ENCODE data around the gene LDAF1.
"Not testable (repeated sequence)": the region's sequence is repeated elsewhere in the genome, so short reads cannot be mapped to it uniquely, and the experiment has no call there.

Gene LDAF1

DNA sequence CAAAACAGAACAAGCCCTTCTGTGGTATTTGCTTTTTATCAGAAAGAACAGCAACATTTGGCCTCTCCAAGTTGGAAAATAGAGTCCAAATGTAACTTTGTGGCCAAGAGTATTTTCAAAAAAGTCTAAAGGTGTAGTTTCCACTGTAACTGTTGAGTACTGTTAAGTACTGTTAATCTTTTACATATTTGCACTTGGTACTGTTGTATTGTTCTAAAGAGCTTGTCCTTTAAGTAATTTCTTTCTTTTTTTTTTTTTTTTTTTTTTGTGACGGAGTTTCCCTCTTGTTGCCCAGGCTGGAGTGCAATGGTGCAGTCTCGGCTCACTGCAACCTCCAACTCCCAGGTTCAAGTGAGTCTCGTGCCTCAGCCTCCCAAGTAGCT, 21.5 kb downstream of the LDAF1 start:
- no peak overlapping the region for H3K27ac ChIP-seq (ENCODE audit: low read depth, low read length, severe bottlenecking)
- H3K4me1 ChIP-seq (ENCODE audit: control insufficient read depth, insufficient read depth, low read length, poor library complexity, severe bottlenecking), result no peaks in the 10 kb centered on the region
- peaks cover 69% of the 10 kb centered on the region for H3K36me3 ChIP-seq (ENCODE audit: control insufficient read depth, insufficient read depth, low read length)
- no peak overlapping the region for H3K4me3 ChIP-seq (ENCODE audit: extremely low read depth, insufficient read depth, low read length, poor library complexity, severe bottlenecking)
- WGBS, 2 experiments (ENCODE audit: insufficient coverage in 2 of 2), result 80 to 97% methylated on average over 1 to 3 of the region's 3 CpGs
- H3K9me3 ChIP-seq (ENCODE audit: control insufficient read depth, low read length), result peaks cover 18% of the 10 kb centered on the region

DNA sequence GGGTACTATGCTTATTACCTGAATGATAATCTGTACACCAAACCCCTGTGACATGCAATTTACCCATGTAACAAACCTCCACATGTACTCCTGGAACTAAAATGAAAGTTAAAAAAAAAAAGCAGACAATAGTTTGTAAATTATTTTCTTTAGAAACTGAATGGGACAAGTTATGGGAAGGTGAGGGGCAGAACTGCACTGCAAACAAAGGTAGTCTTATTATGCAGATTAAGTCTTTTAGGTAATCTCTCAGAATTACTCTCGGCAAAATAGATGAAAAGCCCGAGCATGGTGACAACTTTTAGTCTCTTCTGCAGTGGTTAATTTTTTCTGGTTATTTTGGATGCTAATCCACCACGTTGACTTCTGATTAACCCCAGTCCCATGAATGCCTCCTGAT, 25.5 kb downstream of the LDAF1 start:
- H3K27ac ChIP-seq (ENCODE audit: low read depth, low read length, severe bottlenecking), result no peak overlapping the region
- H3K4me1 ChIP-seq (ENCODE audit: control insufficient read depth, insufficient read depth, low read length, poor library complexity, severe bottlenecking), result peaks cover 13% of the 10 kb centered on the region
- WGBS, 2 experiments (ENCODE audit: insufficient coverage in 2 of 2), result 94 to 100% methylated on average over 1 to 3 of the region's 3 CpGs
- H3K36me3 ChIP-seq (ENCODE audit: control insufficient read depth, insufficient read depth, low read length), result peaks cover 34% of the 10 kb centered on the region
- no peak overlapping the region for H3K4me3 ChIP-seq (ENCODE audit: extremely low read depth, insufficient read depth, low read length, poor library complexity, severe bottlenecking)
- peaks cover 18% of the 10 kb centered on the region for H3K9me3 ChIP-seq (ENCODE audit: control insufficient read depth, low read length)

DNA sequence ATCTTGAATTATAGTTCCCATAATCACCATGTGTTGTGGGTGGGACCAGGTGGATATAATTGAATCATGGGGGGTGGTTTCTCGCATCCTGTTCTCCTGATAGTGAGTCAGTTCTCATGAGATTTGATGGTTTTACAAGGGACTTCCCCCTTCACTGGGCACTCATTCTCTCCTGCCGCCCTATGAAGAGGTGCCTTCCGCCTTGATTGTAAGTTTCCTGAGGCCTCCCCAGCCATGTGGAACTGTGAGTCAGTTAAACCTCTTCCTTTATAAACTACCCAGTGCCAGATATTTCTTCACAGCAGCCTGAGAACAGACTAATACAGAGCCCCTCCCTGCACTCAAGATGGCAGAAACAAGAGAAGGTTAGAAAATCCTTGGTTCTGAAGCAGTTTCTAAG, 26.4 kb downstream of the LDAF1 start:
- no peak overlapping the region for H3K4me3 ChIP-seq (ENCODE audit: extremely low read depth, insufficient read depth, low read length, poor library complexity, severe bottlenecking)

DNA sequence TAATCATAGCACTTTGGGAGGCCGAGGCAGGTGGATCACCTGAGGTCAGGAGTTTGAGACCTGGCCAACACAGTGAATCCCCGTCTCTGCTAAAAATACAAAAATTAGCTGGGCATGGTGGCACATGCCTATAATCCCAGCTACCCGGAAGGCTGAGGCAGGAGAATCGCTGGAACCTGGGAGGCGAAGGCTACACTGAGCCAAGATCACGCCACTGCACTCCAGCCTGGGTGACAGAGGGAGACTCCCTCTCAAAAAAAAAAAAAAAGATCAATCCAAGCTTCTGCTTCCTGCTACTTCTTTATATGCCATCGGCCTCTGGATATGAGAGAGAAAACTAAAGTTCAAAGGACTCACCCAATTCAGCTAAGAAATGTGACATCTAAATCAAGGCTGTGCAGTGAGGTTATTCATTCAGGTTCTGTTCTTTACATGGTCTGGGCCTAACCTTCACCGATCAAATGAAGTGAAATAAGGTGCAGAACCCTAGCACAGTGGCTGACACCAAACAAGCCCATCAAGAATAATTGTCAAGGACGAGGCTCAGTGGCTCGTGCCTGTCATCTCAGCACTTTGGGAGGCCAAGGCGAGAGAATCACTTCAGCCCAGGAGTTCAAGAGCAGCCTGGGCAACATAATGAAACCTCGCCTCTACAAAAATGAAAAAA, 27.3 kb downstream of the LDAF1 start:
- Histone ChIP-seq H3K4me3 (ENCODE audit: extremely low read depth, insufficient read depth, low read length, poor library complexity, severe bottlenecking) (no peak overlapping the region), H3K4me1 (ENCODE audit: control insufficient read depth, insufficient read depth, low read length, poor library complexity, severe bottlenecking) (peaks cover 13% of the 10 kb centered on the region), H3K36me3 (ENCODE audit: control insufficient read depth, insufficient read depth, low read length) (peaks cover 17% of the 10 kb centered on the region), H3K9me3 (ENCODE audit: control insufficient read depth, low read length) (peaks cover 18% of the 10 kb centered on the region), H3K27ac (ENCODE audit: low read depth, low read length, severe bottlenecking) (no peak overlapping the region)
- 86 to 93% methylated on average over 8 to 10 of the region's 12 CpGs for WGBS, 2 experiments (ENCODE audit: insufficient coverage in 2 of 2)

More for the DNA sequence above, 26.4 kb downstream of the LDAF1 start:
- Histone ChIP-seq H3K9me3 (ENCODE audit: control insufficient read depth, low read length) (peaks cover 18% of the 10 kb centered on the region), H3K4me1 (ENCODE audit: control insufficient read depth, insufficient read depth, low read length, poor library complexity, severe bottlenecking) (peaks cover 13% of the 10 kb centered on the region), H3K27ac (ENCODE audit: low read depth, low read length, severe bottlenecking) (no peak overlapping the region), H3K36me3 (ENCODE audit: control insufficient read depth, insufficient read depth, low read length) (peaks cover 26% of the 10 kb centered on the region)
- WGBS, 2 experiments (ENCODE audit: insufficient coverage in 2 of 2), result 95 to 100% methylated on average over 2 of the region's 3 CpGs

DNA sequence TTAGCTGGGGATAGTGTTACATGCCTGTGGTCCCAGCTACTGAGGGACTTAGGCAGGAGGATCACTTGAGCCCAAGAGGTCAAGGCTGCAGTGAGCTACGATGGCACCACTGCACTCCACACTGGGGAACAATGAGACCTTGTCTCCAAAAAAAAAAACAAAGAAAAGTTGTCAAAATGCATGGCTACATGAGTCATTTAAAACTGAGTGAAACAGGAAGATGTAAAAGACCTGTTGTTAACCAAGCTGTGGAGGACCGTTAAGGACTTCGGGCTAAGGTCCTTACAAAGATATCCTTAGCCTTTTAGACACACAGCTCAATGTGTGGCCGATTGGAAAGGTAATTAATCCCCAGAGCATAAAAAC, 27.8 kb downstream of the LDAF1 start:
- H3K27ac ChIP-seq (ENCODE audit: low read depth, low read length, severe bottlenecking), result no peak overlapping the region
- WGBS, 2 experiments (ENCODE audit: insufficient coverage in 2 of 2), result 45 to 58% methylated on average over 2 to 3 of the region's 4 CpGs
- peaks cover 13% of the 10 kb centered on the region for H3K9me3 ChIP-seq (ENCODE audit: control insufficient read depth, low read length)
- H3K4me1 ChIP-seq (ENCODE audit: control insufficient read depth, insufficient read depth, low read length, poor library complexity, severe bottlenecking), result peaks cover 13% of the 10 kb centered on the region
- H3K36me3 ChIP-seq (ENCODE audit: control insufficient read depth, insufficient read depth, low read length), result peaks cover 12% of the 10 kb centered on the region
- no peak overlapping the region for H3K4me3 ChIP-seq (ENCODE audit: extremely low read depth, insufficient read depth, low read length, poor library complexity, severe bottlenecking)

DNA sequence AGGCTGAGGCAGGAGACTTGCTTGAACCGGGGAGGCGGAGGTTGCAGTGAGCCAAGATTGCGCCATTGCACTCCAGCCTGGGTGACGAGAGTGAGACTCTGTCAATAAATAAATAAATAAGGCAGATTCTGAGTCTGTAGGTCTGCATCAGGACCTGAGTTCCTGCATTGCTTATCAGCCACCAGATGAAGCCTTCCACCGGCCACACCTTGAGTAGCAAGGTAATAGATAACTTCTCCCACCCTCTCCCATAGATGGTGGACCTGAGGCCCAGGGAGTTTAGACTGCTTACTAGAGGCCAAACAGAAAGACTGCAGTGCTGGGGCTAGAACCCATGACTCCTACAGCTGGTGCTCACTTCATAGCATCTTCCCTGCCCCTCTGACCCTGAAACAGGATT, 30.8 kb downstream of the LDAF1 start:
- H3K27ac ChIP-seq (ENCODE audit: low read depth, low read length, severe bottlenecking), result no peak overlapping the region
- peaks cover 3% of the 10 kb centered on the region for H3K9me3 ChIP-seq (ENCODE audit: control insufficient read depth, low read length)
- H3K4me1 ChIP-seq (ENCODE audit: control insufficient read depth, insufficient read depth, low read length, poor library complexity, severe bottlenecking), result peaks cover 13% of the 10 kb centered on the region
- no peaks in the 10 kb centered on the region for H3K36me3 ChIP-seq (ENCODE audit: control insufficient read depth, insufficient read depth, low read length)
- 91 to 100% methylated on average over 3 to 5 of the region's 5 CpGs for WGBS, 2 experiments (ENCODE audit: insufficient coverage in 2 of 2)
- no peak overlapping the region for H3K4me3 ChIP-seq (ENCODE audit: extremely low read depth, insufficient read depth, low read length, poor library complexity, severe bottlenecking)

DNA sequence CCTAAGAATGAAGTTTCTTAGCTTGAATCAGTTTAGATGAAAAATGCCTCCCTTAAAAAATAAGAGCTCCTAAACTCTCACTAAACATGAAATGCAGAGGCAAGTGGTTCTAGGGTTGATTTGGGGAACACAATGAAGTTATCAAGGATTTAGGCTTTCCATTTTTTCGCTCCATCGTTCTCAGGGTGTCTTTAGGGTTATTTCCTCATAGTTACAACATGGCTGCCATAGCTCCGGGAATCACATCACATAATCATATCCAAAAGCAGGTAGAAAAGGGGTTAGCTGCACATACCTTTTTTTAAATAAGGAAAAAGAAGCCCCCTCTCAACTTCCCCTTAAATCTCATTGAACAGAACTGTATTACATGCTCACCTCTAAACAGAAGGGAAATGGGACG, 31.5 kb downstream of the LDAF1 start:
- no peak overlapping the region for H3K4me3 ChIP-seq (ENCODE audit: extremely low read depth, insufficient read depth, low read length, poor library complexity, severe bottlenecking)
- peaks cover 13% of the 10 kb centered on the region for H3K4me1 ChIP-seq (ENCODE audit: control insufficient read depth, insufficient read depth, low read length, poor library complexity, severe bottlenecking)
- no peak overlapping the region for H3K27ac ChIP-seq (ENCODE audit: low read depth, low read length, severe bottlenecking)
- 100% methylated on average over 2 of the region's 4 CpGs; no CpG with 5 or more reads in 1 of the 2 experiments for WGBS, 2 experiments (ENCODE audit: insufficient coverage in 2 of 2)
- H3K36me3 ChIP-seq (ENCODE audit: control insufficient read depth, insufficient read depth, low read length), result no peaks in the 10 kb centered on the region
- H3K9me3 ChIP-seq (ENCODE audit: control insufficient read depth, low read length), result peaks cover 3% of the 10 kb centered on the region

DNA sequence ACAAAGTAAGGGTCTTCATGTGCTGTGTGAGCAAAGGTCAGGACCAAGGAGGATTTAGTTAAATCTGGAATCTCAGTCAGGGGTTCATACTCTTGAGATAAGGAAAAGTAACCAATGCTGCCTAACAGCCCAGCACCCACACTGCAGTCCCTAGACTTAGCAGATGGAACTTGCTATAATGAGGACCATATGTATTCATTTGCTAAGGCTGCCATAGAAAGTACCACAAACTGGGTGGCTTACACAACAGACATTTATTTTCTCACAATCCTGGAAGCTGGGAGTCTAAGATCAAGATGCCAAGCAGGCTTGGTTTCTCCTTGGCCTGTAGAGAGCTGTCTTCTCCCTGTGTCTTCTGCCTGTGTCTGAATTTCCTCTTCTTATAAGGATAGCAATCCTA, 32.1 kb downstream of the LDAF1 start:
- Histone ChIP-seq H3K27ac (ENCODE audit: low read depth, low read length, severe bottlenecking) (no peak overlapping the region), H3K9me3 (ENCODE audit: control insufficient read depth, low read length) (peaks cover 3% of the 10 kb centered on the region), H3K4me3 (ENCODE audit: extremely low read depth, insufficient read depth, low read length, poor library complexity, severe bottlenecking) (no peak overlapping the region), H3K36me3 (ENCODE audit: control insufficient read depth, insufficient read depth, low read length) (no peaks in the 10 kb centered on the region), H3K4me1 (ENCODE audit: control insufficient read depth, insufficient read depth, low read length, poor library complexity, severe bottlenecking) (peaks cover 13% of the 10 kb centered on the region)

DNA sequence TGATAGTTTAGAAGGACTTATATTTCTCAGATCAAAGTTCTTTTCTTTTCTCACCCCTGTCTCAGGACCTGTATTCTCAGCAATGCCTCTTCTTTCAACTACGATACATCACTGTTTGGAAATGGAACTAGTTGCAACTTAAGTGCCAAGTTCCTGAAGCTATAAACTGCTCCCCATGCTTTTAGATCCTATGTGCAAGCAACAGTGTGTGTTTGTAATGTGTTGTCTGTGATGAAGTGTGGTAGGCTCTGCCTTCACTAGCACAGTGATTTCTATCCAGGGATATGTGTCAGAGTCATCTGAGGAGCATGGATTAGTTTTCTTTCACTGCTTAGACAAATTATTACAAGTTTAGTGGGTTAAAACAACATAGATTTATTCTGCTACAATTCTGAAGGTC, 34.5 kb downstream of the LDAF1 start:
- 100% methylated on average over 1 of the region's 1 CpG; no CpG with 5 or more reads in 1 of the 2 experiments for WGBS, 2 experiments (ENCODE audit: insufficient coverage in 2 of 2)

DNA sequence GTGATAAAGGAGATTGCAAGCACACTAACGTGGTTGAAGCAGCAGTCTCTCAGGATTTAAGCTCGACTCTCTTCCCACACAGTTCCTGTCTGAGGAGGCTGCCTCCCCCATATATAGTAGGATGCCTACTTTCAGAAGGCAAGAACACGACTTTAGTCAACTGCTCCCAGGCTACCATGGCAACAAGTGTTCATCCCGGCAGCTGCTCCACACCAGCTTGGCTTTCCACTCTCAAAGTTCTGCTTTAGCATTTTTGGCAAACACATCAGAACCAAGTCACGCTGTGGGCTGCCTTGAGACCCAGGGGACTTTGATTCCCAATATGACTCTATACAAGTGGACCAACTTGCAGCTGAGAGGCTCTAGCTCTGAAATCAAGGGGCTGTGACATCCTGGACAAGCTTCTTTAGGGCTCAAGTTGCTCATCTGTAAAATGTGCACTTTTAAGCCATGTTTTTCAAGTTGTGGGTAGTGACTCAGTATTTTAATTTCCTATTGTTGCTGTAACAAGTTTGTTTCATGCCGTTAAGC, 36.4 kb downstream of the LDAF1 start:
- Histone ChIP-seq H3K4me1 (ENCODE audit: control insufficient read depth, insufficient read depth, low read length, poor library complexity, severe bottlenecking) (no peaks in the 10 kb centered on the region), H3K4me3 (ENCODE audit: extremely low read depth, insufficient read depth, low read length, poor library complexity, severe bottlenecking) (no peak overlapping the region), H3K9me3 (ENCODE audit: control insufficient read depth, low read length) (peaks cover 3% of the 10 kb centered on the region), H3K27ac (ENCODE audit: low read depth, low read length, severe bottlenecking) (no peak overlapping the region), H3K36me3 (ENCODE audit: control insufficient read depth, insufficient read depth, low read length) (no peaks in the 10 kb centered on the region)
- 79 to 88% methylated on average over 5 of the region's 6 CpGs for WGBS, 2 experiments (ENCODE audit: insufficient coverage in 2 of 2)

More for the DNA sequence above, 34.5 kb downstream of the LDAF1 start:
- Histone ChIP-seq H3K27ac (ENCODE audit: low read depth, low read length, severe bottlenecking) (no peak overlapping the region), H3K9me3 (ENCODE audit: control insufficient read depth, low read length) (peaks cover 3% of the 10 kb centered on the region), H3K36me3 (ENCODE audit: control insufficient read depth, insufficient read depth, low read length) (no peaks in the 10 kb centered on the region), H3K4me3 (ENCODE audit: extremely low read depth, insufficient read depth, low read length, poor library complexity, severe bottlenecking) (no peak overlapping the region), H3K4me1 (ENCODE audit: control insufficient read depth, insufficient read depth, low read length, poor library complexity, severe bottlenecking) (peaks cover 6% of the 10 kb centered on the region)

DNA sequence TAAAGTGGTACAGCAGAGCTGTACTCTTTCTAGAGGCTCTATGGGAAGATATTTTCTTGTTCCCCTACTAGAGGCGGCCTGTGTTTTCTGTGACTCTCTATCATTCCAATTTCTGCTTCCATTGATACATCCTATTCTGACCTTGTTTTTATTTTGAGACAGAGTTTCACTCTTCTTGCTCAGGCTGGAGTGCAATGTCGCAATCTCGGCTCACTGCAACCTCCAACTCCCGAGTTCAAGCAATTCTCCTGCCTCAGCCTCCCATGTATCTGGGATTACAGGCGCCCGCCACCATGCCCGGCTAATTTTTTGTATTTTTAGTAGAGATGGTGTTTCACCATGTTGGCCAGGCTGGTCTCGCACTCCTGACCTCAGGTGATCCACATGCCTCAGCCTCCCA, 36.9 kb downstream of the LDAF1 start:
- H3K9me3 ChIP-seq (ENCODE audit: control insufficient read depth, low read length); H3K27ac ChIP-seq (ENCODE audit: low read depth, low read length, severe bottlenecking); H3K4me3 ChIP-seq (ENCODE audit: extremely low read depth, insufficient read depth, low read length, poor library complexity, severe bottlenecking); H3K36me3 ChIP-seq (ENCODE audit: control insufficient read depth, insufficient read depth, low read length); H3K4me1 ChIP-seq (ENCODE audit: control insufficient read depth, insufficient read depth, low read length, poor library complexity, severe bottlenecking): not testable (repeated sequence)
- WGBS, 2 experiments (ENCODE audit: insufficient coverage in 2 of 2), result 78 to 92% methylated on average over 6 to 7 of the region's 8 CpGs
